ENCODE data around the gene ZMYND8.

ZMYND8 gene

GRCh38 chr20:47225458-47225857, 131.0 kb downstream of the ZMYND8 start:
- no peak overlapping the region for H4K8ac ChIP-seq (ENCODE audit: low read depth, low read length)
- H2BK5ac ChIP-seq (ENCODE audit: low read length), result no peak overlapping the region
- H2AK5ac ChIP-seq (ENCODE audit: low read depth, low read length), result no peak overlapping the region
- no peak overlapping the region for H3K14ac ChIP-seq (ENCODE audit: low read length)
- H3K4ac ChIP-seq (ENCODE audit: low read length), result no peak overlapping the region
- no peak overlapping the region for H3K4me2 ChIP-seq (ENCODE audit: insufficient read depth, low read length, poor library complexity, severe bottlenecking)
- DNase-seq (ENCODE audit: low spot score), result no peak
- no peak overlapping the region for H3K23ac ChIP-seq (ENCODE audit: low read depth, low read length, poor library complexity)
- H4K91ac ChIP-seq (ENCODE audit: low read depth, low read length, poor library complexity), result no peak overlapping the region
- H3K4me3 ChIP-seq (ENCODE audit: low read length in 2 of 2), result no peak overlapping the region
- no peaks in the 10 kb centered on the region for H3K4me1 ChIP-seq (ENCODE audit: control insufficient read depth in 2 of 2, insufficient read depth in 1 of 2, low read depth in 1 of 2, low read length in 2 of 2)
- H2AFZ ChIP-seq (ENCODE audit: low read length), result no peak overlapping the region
- no CpG with 5 or more reads among the region's 1 CpG for WGBS, 2 donors (ENCODE audit: extremely low coverage in 2 of 2, insufficient read length in 2 of 2, insufficient replicate concordance in 1 of 2)
- no peaks in the 10 kb centered on the region for H3K27me3 ChIP-seq (ENCODE audit: control insufficient read depth in 3 of 3, insufficient read depth in 3 of 3, low read depth in 1 of 3, low read length in 3 of 3)
- H2BK15ac ChIP-seq (ENCODE audit: low read length), result no peak overlapping the region
- peaks cover 49 to 100% of the 10 kb centered on the region in 2 donors for H3K36me3 ChIP-seq (replicated peaks in 1 of 2; ENCODE audit: control insufficient read depth in 2 of 2, insufficient read depth in 2 of 2, low read length in 2 of 2)
- H2BK120ac ChIP-seq (ENCODE audit: low read depth, low read length), result no peak overlapping the region
- no peak overlapping the region for H3K27ac ChIP-seq (replicated peaks; ENCODE audit: low read length)
- H3K18ac ChIP-seq (ENCODE audit: low read length), result no peak overlapping the region
- no peaks in the 10 kb centered on the region for H3K9me3 ChIP-seq (replicated peaks in 1 of 2; ENCODE audit: control insufficient read depth in 2 of 2, insufficient read depth in 1 of 2, low read depth in 1 of 2, low read length in 2 of 2)
- no peak overlapping the region for H3K9ac ChIP-seq (ENCODE audit: low read depth, low read length, poor library complexity)
- no peak overlapping the region for H2BK12ac ChIP-seq (ENCODE audit: low read length)
- no peaks in the 10 kb centered on the region for H3K79me1 ChIP-seq (ENCODE audit: low read depth, low read length)

DNA sequence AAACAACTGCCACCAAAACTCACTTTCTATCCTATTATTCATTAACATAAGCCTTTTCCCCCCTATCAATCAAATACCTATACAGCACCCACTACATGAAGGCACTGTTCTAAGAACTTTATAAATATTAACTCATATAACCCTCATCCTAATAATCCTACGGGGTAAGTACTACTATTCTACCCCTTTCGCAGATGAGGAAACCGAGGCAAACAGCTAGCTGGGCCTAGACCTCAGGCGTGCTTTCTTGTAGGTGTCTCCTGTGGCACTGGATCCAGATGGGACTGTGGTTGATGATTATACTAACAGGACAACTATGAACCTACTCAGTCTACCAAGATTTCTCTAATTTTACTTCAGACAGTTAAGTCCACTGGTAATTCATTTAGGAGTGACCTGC, 131.6 kb downstream of the ZMYND8 start:
- Histone ChIP-seq H3K4me3 (ENCODE audit: low read length in 2 of 2) (no peak overlapping the region), H4K91ac (ENCODE audit: low read depth, low read length, poor library complexity) (no peak overlapping the region), H2BK5ac (ENCODE audit: low read length) (no peak overlapping the region), H2BK120ac (ENCODE audit: low read depth, low read length) (no peak overlapping the region), H3K4me2 (ENCODE audit: insufficient read depth, low read length, poor library complexity, severe bottlenecking) (no peak overlapping the region), H3K27ac (replicated peaks; ENCODE audit: low read length) (no peak overlapping the region), H3K9me3 (replicated peaks in 1 of 2; ENCODE audit: control insufficient read depth in 2 of 2, insufficient read depth in 1 of 2, low read depth in 1 of 2, low read length in 2 of 2) (no peaks in the 10 kb centered on the region), H2AFZ (ENCODE audit: low read length) (no peak overlapping the region), H2BK15ac (ENCODE audit: low read length) (no peak overlapping the region), H3K36me3 (replicated peaks in 1 of 2; ENCODE audit: control insufficient read depth in 2 of 2, insufficient read depth in 2 of 2, low read length in 2 of 2) (peaks cover 50 to 100% of the 10 kb centered on the region in 2 donors), H3K14ac (ENCODE audit: low read length) (no peak overlapping the region), H3K4ac (ENCODE audit: low read length) (no peak overlapping the region), H3K79me1 (ENCODE audit: low read depth, low read length) (peaks cover 2% of the 10 kb centered on the region), H3K18ac (ENCODE audit: low read length) (no peak overlapping the region), H2AK5ac (ENCODE audit: low read depth, low read length) (no peak overlapping the region), H3K4me1 (ENCODE audit: control insufficient read depth in 2 of 2, insufficient read depth in 1 of 2, low read depth in 1 of 2, low read length in 2 of 2) (peaks cover 2% of the 10 kb centered on the region in 2 donors), H3K23ac (ENCODE audit: low read depth, low read length, poor library complexity) (no peak overlapping the region), H3K27me3 (ENCODE audit: control insufficient read depth in 3 of 3, insufficient read depth in 3 of 3, low read depth in 1 of 3, low read length in 3 of 3) (no peaks in the 10 kb centered on the region), H4K8ac (ENCODE audit: low read depth, low read length) (no peak overlapping the region), H2BK12ac (ENCODE audit: low read length) (no peak overlapping the region), H3K9ac (ENCODE audit: low read depth, low read length, poor library complexity) (no peak overlapping the region)
- WGBS, 2 donors (ENCODE audit: extremely low coverage in 2 of 2, insufficient read length in 2 of 2, insufficient replicate concordance in 1 of 2), result no CpG with 5 or more reads among the region's 4 CpGs
- DNase-seq (ENCODE audit: low spot score), result no peak

- Histone ChIP-seq H2AK5ac (ENCODE audit: low read depth, low read length) (no peak overlapping the region), H3K14ac (ENCODE audit: low read length) (no peak overlapping the region), H3K18ac (ENCODE audit: low read length) (no peak overlapping the region), H3K4me2 (ENCODE audit: insufficient read depth, low read length, poor library complexity, severe bottlenecking) (no peak overlapping the region), H3K4me3 (ENCODE audit: low read length in 2 of 2) (no peak overlapping the region), H2BK120ac (ENCODE audit: low read depth, low read length) (no peak overlapping the region), H3K9ac (ENCODE audit: low read depth, low read length, poor library complexity) (no peak overlapping the region), H3K23ac (ENCODE audit: low read depth, low read length, poor library complexity) (no peak overlapping the region), H2BK5ac (ENCODE audit: low read length) (no peak overlapping the region), H3K27me3 (ENCODE audit: control insufficient read depth in 3 of 3, insufficient read depth in 3 of 3, low read depth in 1 of 3, low read length in 3 of 3) (no peaks in the 10 kb centered on the region), H3K4me1 (ENCODE audit: control insufficient read depth in 2 of 2, insufficient read depth in 1 of 2, low read depth in 1 of 2, low read length in 2 of 2) (peaks cover 2% of the 10 kb centered on the region in 2 donors), H2BK15ac (ENCODE audit: low read length) (no peak overlapping the region), H3K79me1 (ENCODE audit: low read depth, low read length) (peaks cover 2% of the 10 kb centered on the region), H3K36me3 (replicated peaks in 1 of 2; ENCODE audit: control insufficient read depth in 2 of 2, insufficient read depth in 2 of 2, low read length in 2 of 2) (peaks cover 50 to 100% of the 10 kb centered on the region in 2 donors), H3K27ac (replicated peaks; ENCODE audit: low read length) (no peak overlapping the region), H2BK12ac (ENCODE audit: low read length) (no peak overlapping the region), H2AFZ (ENCODE audit: low read length) (no peak overlapping the region), H4K8ac (ENCODE audit: low read depth, low read length) (no peak overlapping the region), H4K91ac (ENCODE audit: low read depth, low read length, poor library complexity) (no peak overlapping the region), H3K9me3 (replicated peaks in 1 of 2; ENCODE audit: control insufficient read depth in 2 of 2, insufficient read depth in 1 of 2, low read depth in 1 of 2, low read length in 2 of 2) (no peaks in the 10 kb centered on the region), H3K4ac (ENCODE audit: low read length) (no peak overlapping the region)
- no peak for DNase-seq (ENCODE audit: low spot score)
- WGBS, 2 donors (ENCODE audit: extremely low coverage in 2 of 2, insufficient read length in 2 of 2, insufficient replicate concordance in 1 of 2), result no CpG with 5 or more reads among the region's 11 CpGs
These were observed 132.2 kb downstream of the ZMYND8 start for GRCh38 chr20:47224300-47224791.

- Histone ChIP-seq H2AFZ (ENCODE audit: low read length) (no peak overlapping the region), H3K4me3 (ENCODE audit: low read length in 2 of 2) (no peak overlapping the region), H2BK15ac (ENCODE audit: low read length) (no peak overlapping the region), H3K9me3 (replicated peaks in 1 of 2; ENCODE audit: control insufficient read depth in 2 of 2, insufficient read depth in 1 of 2, low read depth in 1 of 2, low read length in 2 of 2) (no peaks in the 10 kb centered on the region), H3K4ac (ENCODE audit: low read length) (no peak overlapping the region), H2AK5ac (ENCODE audit: low read depth, low read length) (no peak overlapping the region), H3K27me3 (ENCODE audit: control insufficient read depth in 3 of 3, insufficient read depth in 3 of 3, low read depth in 1 of 3, low read length in 3 of 3) (no peaks in the 10 kb centered on the region), H3K36me3 (replicated peaks in 1 of 2; ENCODE audit: control insufficient read depth in 2 of 2, insufficient read depth in 2 of 2, low read length in 2 of 2) (peaks cover 47 to 97% of the 10 kb centered on the region in 2 donors), H3K79me1 (ENCODE audit: low read depth, low read length) (peaks cover 2% of the 10 kb centered on the region), H3K4me2 (ENCODE audit: insufficient read depth, low read length, poor library complexity, severe bottlenecking) (no peak overlapping the region), H2BK12ac (ENCODE audit: low read length) (no peak overlapping the region), H3K9ac (ENCODE audit: low read depth, low read length, poor library complexity) (no peak overlapping the region), H3K23ac (ENCODE audit: low read depth, low read length, poor library complexity) (no peak overlapping the region), H3K4me1 (ENCODE audit: control insufficient read depth in 2 of 2, insufficient read depth in 1 of 2, low read depth in 1 of 2, low read length in 2 of 2) (peaks cover 2% of the 10 kb centered on the region in 2 donors), H3K14ac (ENCODE audit: low read length) (no peak overlapping the region), H4K91ac (ENCODE audit: low read depth, low read length, poor library complexity) (no peak overlapping the region), H3K27ac (replicated peaks; ENCODE audit: low read length) (no peak overlapping the region), H2BK120ac (ENCODE audit: low read depth, low read length) (no peak overlapping the region), H4K8ac (ENCODE audit: low read depth, low read length) (no peak overlapping the region), H3K18ac (ENCODE audit: low read length) (no peak overlapping the region), H2BK5ac (ENCODE audit: low read length) (no peak overlapping the region)
- no peak for DNase-seq (ENCODE audit: low spot score)
- no CpG with 5 or more reads among the region's 1 CpG for WGBS, 2 donors (ENCODE audit: extremely low coverage in 2 of 2, insufficient read length in 2 of 2, insufficient replicate concordance in 1 of 2)
These were observed 132.6 kb downstream of the ZMYND8 start for GRCh38 chr20:47223896-47224295.

Data from neuronal stem cell (in vitro differentiated cells).